ENCODE data around the gene NFIC.

DNA sequence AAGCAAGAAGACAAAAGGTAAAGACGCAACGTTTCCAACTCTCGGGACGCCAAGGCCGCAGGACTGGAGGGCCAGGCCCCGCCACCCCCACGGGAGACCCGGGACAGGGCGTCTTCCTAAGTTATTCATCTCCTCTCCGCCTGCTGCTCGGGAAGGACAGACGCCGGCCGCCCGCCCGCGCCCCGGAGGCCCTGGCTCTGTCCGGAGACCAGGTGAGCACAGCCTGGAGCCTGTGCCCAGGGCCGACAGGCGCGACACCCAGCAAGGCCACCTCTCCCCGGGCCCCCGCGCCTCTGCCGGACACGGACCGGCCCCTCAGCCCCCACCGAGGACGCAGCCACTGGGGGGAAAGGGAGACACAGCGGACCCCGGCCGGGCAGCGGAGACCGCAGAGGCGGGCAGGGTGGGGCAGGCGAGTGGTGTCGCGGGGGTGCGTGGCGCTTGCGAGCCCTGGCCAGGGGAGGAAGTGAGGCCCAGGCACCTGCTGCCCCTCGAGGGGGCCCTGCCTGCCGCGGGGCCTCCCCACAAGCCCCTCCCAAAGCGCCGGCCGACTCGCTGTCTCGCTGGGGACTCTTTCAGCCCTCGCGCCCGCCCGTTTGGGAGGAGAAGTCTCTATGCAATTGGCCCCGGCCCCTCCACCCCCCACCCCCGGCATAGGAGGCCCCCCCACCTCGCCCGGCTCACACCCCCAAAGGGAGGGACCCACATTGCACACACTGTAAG lies 96.8 kb downstream of the NFIC start:
- TF ChIP-seq NFIC (IDR thresholded peaks at IDR 0.05) (no peak), EP300 (IDR thresholded peaks at IDR 0.05; ENCODE audit: borderline replicate concordance) (no peak), RAD21 (IDR thresholded peaks at IDR 0.05; ENCODE audit: low read depth) (no peak), TAF1 (IDR thresholded peaks at IDR 0.05; ENCODE audit: low read depth) (no peak), EGR1 (IDR thresholded peaks at IDR 0.05) (no peak), CEBPB (IDR thresholded peaks at IDR 0.05) (no peak), ZBTB7A (IDR thresholded peaks at IDR 0.05; ENCODE audit: low read depth) (no peak), FOXM1 (IDR thresholded peaks at IDR 0.05; ENCODE audit: borderline replicate concordance, low read depth) (no peak)
- TF ChIP-seq, protein P1, sequence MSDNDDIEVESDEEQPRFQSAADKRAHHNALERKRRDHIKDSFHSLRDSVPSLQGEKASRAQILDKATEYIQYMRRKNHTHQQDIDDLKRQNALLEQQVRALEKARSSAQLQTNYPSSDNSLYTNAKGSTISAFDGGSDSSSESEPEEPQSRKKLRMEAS (IDR thresholded peaks at IDR 0.05) = no peak
- TF ChIP-seq, protein P2, sequence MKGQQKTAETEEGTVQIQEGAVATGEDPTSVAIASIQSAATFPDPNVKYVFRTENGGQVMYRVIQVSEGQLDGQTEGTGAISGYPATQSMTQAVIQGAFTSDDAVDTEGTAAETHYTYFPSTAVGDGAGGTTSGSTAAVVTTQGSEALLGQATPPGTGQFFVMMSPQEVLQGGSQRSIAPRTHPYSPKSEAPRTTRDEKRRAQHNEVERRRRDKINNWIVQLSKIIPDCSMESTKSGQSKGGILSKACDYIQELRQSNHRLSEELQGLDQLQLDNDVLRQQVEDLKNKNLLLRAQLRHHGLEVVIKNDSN (IDR thresholded peaks at IDR 0.05) = no peak
- TF ChIP-seq, protein P3, sequence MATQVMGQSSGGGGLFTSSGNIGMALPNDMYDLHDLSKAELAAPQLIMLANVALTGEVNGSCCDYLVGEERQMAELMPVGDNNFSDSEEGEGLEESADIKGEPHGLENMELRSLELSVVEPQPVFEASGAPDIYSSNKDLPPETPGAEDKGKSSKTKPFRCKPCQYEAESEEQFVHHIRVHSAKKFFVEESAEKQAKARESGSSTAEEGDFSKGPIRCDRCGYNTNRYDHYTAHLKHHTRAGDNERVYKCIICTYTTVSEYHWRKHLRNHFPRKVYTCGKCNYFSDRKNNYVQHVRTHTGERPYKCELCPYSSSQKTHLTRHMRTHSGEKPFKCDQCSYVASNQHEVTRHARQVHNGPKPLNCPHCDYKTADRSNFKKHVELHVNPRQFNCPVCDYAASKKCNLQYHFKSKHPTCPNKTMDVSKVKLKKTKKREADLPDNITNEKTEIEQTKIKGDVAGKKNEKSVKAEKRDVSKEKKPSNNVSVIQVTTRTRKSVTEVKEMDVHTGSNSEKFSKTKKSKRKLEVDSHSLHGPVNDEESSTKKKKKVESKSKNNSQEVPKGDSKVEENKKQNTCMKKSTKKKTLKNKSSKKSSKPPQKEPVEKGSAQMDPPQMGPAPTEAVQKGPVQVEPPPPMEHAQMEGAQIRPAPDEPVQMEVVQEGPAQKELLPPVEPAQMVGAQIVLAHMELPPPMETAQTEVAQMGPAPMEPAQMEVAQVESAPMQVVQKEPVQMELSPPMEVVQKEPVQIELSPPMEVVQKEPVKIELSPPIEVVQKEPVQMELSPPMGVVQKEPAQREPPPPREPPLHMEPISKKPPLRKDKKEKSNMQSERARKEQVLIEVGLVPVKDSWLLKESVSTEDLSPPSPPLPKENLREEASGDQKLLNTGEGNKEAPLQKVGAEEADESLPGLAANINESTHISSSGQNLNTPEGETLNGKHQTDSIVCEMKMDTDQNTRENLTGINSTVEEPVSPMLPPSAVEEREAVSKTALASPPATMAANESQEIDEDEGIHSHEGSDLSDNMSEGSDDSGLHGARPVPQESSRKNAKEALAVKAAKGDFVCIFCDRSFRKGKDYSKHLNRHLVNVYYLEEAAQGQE (IDR thresholded peaks at IDR 0.05; ENCODE audit: low read depth) = no peak

All from Ishikawa (cell line).